ENCODE data around the gene CPSF3.

CPSF3 gene

DNA sequence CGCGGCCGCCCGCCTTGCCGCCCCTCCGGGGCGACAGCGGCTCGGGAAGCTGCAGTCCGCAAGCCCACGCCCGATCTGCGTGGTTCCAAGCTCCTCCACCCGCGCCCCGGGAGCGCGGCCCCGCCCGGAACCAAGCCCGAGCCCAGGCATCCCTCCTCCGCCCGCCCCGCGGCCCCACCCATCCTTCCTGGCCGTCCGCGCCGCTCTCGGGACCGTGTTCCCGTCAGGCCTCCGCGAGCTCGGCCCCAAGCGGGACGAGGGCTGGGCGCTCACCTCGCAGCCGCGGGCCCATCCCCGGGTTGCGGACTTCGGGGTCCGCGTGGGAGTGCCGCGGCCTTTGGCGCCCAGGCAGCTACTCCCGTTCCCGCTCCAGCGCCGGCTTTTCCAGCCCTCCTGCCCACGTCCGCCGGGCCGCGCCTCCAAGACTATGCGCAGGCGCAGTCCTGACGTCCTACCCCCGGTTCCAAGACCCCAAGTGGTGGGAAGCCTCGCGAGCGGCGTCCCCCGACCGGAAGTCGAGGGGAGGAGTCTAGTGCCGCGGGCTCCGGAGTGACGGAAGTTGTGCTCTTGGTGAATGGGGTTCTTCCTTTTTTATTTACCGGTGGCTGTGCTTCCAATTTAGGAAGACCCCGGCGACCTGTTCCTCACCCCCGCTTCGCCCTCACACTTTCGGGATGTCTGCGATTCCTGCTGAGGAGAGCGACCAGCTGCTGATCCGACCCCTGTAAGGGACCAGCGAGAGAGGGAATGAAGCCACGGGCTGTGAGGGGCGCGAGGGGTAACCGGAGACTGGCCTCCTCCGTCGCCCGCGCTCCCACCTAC lies at the start of gene CPSF3, which contains the start of gene ITGB1BP1:
TSS of gene CPSF3 (plus strand) at position 555 of the 822 bp plus-strand sequence. CDS start at position 675, 120 bp downstream.
TSS of gene ITGB1BP1 (minus strand) at position 429 of the 822 bp plus-strand sequence. CDS start 4,831 bp downstream, outside the sequence.
- peak; percentile 94 for FAIRE-seq

GRCh38 chr2:9374071-9374730 lies 49.3 kb upstream of the CPSF3 start:
- no peak for FAIRE-seq

GRCh38 chr2:9375857-9376428 lies 47.5 kb upstream of the CPSF3 start:
- FAIRE-seq = no peak

DNA sequence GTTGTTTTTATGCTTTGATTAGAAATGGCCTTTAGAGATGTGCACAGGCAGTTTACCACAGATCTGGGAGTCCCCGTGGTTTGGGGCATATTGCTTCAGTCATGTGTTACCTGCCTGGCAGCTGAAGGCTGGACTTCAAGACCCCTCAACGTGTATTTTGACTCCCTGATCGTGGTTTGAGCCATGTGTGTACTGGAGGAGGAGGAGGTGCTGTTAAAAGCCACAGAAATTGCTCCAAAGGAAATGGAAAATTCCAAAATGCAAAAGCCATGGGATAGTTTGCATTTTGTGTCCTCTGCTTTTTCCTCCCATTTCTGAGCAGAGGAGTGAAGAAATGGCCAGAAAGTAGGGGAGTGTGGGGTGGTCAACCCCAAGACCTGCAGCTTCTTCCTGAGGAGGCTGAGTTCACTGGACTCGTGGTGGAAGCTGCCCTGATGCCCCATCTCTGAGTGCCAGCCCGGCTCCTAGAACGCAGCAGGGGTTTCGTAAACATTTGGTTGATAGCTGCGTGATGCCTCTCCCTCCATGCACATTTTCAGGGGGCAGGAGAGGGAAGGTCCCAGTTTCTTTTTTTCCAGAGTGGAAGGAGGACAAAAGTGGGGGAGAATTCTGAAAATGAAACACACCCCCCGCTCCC lies 45.9 kb upstream of the CPSF3 start:
- FAIRE-seq = no peak

DNA sequence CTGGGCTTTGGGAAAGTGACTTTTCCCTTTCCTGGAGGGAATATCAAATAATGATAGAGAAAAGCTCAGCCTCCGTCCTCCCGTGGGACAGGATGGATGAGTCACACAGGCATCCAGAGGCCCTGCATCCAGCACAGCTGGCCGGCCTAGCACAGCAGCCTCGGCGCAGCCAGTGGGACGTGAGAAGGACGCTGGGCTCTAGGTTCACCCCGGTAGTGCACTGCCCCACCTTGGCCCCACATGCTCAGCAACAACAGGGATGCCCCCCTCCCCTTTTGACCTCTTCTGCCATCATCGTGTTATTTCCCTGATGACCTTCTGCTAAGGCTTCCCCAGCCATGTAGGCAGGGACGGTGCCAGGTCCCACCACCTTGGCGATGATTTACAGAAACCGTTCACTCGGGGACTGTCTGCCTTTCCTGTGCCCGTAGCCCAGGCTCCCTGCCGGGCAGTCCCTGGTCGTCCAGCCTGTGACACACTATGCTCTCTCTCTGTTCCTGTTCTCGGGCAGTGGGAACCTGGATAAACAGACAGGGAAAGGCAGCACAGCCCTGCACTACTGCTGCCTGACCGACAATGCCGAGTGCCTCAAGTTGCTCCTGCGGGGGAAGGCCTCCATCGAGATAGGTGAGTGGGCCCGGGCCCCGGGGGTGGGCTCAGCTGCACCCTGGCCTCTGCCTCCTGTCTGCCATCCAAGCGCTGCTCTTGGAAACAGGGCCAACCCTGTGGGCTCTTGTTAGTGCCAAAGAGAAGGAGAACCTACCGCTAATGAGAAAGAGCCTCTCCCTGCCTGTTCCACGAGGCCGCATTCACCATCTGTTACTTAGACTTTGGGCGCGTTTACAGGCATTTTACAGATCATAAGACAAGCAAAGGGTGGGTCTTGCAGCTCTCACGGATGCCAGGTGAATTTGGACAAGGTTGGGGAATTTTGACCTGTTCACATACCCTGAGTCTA lies 44.7 kb upstream of the CPSF3 start:
- FAIRE-seq = no peak

DNA sequence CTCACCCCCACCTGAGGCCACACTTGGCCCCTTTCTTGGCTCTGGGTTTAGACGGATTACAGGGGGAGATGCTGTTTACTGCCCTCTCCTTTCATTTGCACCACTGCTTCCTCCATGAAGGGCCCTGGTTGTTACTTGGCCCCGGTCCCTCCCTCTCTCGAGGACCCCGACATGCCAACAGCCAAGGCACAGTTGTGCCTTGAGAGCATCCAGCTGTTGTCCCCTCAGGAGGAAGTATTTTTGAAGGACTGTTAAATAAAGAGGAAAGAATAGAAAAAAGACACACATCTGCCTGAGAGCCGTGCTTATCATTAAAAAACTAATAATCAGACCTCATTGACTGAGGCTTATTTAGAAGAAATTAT lies 44.1 kb upstream of the CPSF3 start:
- FAIRE-seq = no peak

- no peak for FAIRE-seq
These were observed 42.5 kb upstream of the CPSF3 start for GRCh38 chr2:9380702-9381628.

DNA sequence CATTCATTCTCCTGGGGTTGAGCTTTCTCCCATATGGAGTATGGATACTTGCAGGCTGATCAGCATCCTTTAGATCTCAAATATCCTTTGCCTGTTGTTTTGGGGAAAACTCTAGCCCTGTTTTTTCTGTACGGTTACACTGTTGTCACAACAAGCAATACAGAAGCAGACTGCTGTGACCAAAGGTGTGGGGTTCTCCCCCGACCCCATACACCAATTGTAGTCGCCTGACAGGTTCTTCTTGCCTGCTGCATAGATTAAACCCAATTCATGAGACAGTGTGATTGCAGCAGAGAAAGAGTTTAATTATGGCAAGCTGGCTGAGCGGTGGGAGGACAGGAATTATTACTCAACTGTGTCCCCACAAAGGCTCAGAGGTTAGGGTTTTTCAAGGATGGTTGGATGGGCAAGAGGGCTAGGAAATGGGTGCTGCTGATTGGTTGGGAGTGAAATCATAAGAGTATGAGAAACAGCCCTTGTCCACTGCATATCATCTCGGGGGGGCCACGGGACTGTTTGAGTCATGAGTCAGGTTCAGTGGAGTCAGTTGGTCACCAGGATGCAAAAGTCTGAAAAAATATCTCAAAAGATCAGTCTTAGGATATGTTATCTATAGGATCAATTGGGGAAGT lies 40.7 kb upstream of the CPSF3 start:
- no peak for FAIRE-seq

- no peak for FAIRE-seq
These were observed 38.9 kb upstream of the CPSF3 start for GRCh38 chr2:9384521-9384920.

DNA sequence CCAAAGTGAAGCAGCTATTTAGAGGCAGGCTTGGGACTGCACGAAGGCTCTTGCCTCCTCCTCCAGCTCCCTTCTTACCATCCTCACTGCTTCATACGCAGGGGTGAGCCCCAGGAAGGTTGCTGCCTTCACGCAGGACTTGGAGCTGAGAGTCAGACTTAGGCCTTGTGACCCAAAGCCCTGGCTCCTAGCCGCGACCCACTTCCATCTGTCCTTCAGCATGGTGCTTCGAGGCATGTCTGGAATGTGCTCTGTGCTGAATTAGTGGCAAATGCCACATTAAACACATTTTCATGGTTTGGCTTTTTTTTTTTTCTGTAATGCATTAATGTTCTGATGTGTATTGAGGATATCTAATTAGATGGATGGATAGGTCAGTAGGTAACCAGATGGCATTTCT lies 37.6 kb upstream of the CPSF3 start:
- no peak for FAIRE-seq

DNA sequence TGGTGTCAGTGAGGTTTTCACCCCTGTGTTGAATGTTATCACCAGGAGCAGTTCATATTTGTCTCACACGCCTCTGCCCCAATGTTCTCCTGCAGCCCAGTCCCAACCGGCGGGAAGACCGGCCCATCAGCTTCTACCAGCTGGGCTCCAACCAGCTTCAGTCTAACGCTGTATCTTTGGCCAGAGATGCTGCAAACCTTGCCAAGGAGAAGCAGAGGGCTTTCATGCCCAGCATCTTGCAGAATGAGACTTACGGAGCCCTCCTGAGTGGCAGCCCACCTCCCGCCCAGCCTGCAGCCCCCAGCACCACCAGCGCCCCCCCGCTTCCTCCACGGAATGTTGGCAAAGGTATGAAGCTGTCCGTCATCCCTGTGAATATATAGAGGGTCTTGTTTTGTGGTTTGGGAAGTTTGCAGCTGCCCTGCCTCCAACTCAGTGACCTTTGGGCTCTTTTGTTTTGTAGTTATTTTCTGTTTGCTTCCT lies 35.2 kb upstream of the CPSF3 start:
- no peak for FAIRE-seq

- no peak for FAIRE-seq
These were observed 34.2 kb upstream of the CPSF3 start for GRCh38 chr2:9388950-9389911.

DNA sequence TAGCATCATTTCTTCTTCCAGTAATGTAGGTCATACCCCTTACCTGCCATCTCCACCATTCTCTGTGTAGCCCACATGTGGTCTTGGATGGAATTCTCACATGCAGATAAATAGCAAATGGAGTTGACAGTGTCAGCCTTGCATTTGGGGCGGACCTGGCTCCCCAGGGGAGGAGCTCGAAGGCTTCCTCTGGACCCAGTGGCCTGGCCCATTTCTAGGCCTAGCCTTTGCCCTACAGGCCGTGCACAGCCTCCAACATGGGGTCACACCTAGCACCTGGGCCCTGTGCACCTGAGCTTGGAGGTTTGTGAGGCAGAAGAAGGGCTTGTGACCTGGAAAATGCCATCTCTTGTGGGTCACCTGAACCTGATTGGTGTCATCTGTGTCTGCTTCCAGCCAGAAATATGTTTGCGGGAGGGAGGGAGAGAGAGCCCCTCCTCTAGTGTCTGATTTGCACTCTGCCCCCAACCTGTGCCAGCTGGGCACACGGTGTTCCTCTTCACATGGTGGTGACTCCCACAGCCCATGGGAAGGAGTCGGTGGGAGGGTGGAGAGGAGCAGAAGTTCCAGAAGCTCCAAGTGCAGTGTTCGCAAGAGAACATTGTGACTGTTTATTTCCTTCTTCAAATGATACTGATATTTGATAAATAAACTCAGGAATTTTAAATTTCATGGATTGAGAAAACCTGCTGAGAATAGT lies 33.2 kb upstream of the CPSF3 start:
- FAIRE-seq = no peak

DNA sequence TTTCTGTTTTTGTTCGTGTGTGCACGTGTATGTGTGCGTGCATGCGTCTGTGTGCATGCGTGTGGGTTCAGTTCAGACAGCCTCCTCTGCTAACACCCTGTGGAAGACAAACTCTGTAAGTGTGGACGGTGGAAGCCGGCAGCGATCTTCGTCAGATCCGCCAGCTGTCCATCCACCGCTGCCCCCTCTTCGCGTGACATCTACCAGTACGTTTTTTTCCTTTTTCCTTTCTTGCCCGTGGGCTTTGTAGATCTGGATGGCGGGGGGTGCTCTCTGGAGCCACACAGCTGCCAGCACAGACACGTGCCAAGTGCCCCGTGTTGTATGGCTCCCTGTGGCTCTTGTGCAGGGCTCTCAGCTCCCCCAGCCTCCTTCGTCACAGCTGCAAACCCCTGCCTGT lies 32.5 kb upstream of the CPSF3 start:
- FAIRE-seq = no peak

DNA sequence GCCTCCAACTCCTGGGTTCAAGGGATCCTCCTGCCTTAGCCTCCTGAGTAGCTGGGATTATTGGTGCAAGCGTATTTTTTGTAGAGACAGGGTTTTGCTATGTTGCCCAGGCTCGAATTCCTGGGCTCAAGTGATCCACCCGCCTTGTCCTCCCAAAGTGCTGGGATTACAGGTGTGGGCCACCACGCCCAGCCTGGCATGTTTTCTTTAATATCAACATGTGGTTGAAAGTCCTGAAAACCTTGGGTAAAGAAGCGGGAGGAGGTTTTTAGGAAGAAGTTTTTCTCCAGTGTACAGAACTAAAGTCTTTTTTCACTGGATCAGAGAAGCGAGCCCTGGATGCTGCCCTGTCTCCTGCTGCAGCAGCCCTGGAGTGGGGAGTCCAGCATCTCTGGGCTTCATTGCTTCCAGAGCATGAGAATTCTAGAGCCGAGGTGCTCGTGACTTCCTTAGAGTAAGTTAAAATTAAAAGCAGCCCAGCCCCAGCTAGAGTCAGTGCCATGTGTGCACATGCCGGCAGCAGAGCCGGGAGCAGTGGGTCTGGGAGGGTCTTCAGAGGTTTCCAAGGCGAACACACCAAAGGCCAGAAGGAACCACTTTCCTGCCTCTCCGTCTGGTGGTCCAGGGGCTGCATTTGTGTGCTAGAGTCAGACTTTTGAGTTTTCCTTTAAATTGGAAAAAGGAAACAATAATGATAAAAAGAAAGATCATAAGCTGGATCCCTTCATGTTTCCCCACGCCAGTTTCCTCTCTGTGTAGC lies 31.3 kb upstream of the CPSF3 start:
- no peak for FAIRE-seq

DNA sequence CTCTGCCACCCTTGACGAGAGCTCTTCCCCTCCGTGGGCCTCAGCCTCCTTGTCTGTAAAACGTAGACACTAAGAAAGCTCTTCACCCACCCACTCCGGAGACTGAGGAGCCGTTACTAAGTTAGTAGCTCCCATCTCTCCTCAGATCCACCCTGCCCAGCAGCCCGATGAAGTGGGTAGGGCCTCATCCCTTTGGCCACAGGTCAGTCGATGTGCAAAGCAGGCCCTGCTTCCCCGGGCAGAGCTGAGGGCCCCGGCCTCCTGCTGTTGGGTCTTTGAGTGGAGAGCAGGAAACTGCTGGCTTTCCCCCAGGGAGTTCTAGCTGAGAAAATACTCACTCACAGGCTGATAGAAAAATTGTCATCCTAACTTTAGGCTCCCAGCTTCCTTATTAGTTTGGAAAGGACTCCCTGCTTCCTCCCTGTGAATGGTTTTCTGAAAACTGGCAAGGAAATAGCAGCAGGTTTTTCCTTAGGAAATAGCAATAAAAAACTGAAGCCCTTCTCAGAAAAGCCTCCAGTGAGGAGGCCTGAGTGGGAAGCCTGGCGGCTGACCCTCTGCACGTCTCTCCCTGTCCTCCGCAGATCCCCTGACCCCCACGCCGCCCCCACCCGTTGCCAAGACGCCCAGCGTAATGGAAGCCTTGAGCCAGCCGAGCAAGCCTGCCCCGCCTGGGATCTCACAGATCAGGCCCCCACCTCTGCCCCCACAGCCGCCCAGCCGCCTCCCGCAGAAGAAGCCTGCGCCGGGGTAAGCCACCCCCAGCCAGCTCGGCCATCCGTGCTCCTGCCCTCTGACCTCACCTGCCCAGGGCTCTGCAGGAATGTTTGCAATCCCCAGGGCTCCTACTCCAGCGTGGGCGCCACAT lies 30.3 kb upstream of the CPSF3 start:
- no peak for FAIRE-seq

GRCh38 chr2:9394816-9395215 lies 28.6 kb upstream of the CPSF3 start:
- no peak for FAIRE-seq
